ENCODE data around the gene VARS2.
"Not testable (repeated sequence)": the region's sequence is repeated elsewhere in the genome, so short reads cannot be mapped to it uniquely, and the experiment has no call there.

The VARS2 gene

GRCh38 chr6:30900863-30901417, 13.1 kb upstream of the VARS2 start:
- no peak for DNase-seq

GRCh38 chr6:30901436-30901835, 12.6 kb upstream of the VARS2 start:
- no peak for DNase-seq

GRCh38 chr6:30902196-30902595, 11.8 kb upstream of the VARS2 start:
- DNase-seq, result not testable (repeated sequence)

GRCh38 chr6:30902709-30903108, 11.3 kb upstream of the VARS2 start:
- DNase-seq, result no peak

GRCh38 chr6:30903236-30903635, 10.8 kb upstream of the VARS2 start:
- no peak for DNase-seq

- not testable (repeated sequence) for DNase-seq
Measured at GRCh38 chr6:30907290-30907757, 6.7 kb upstream of the VARS2 start.

GRCh38 chr6:30907758-30908591, 6.1 kb upstream of the VARS2 start, which contains the start of gene GTF2H4:
Gene GTF2H4 (plus strand): TSS chr6:30908207.
- DNase-seq, result peak; percentile 99

GRCh38 chr6:30908700-30909099, 5.3 kb upstream of the VARS2 start:
- DNase-seq, result no peak

- not testable (repeated sequence) for DNase-seq
Measured at GRCh38 chr6:30910473-30910872, 3.6 kb upstream of the VARS2 start.

- no peak for DNase-seq
Measured at GRCh38 chr6:30912746-30913520, 1.1 kb upstream of the VARS2 start.

- no peak for DNase-seq
Measured at GRCh38 chr6:30913721-30914075, 340 bp upstream of the VARS2 start.

GRCh38 chr6:30914854-30915590, 984 bp downstream of the VARS2 start:
- DNase-seq, result no peak

GRCh38 chr6:30915591-30915946, 1.5 kb downstream of the VARS2 start:
- peak; percentile 7 for DNase-seq

- no peak for DNase-seq
Measured at GRCh38 chr6:30917041-30917440, 3.0 kb downstream of the VARS2 start.

GRCh38 chr6:30917487-30917886, 3.4 kb downstream of the VARS2 start:
- DNase-seq, result no peak

GRCh38 chr6:30918670-30919069, 4.6 kb downstream of the VARS2 start:
- no peak for DNase-seq

- DNase-seq, result no peak
Measured at GRCh38 chr6:30922447-30922852, 8.4 kb downstream of the VARS2 start.

GRCh38 chr6:30924040-30924627, 10.1 kb downstream of the VARS2 start:
- not testable (repeated sequence) for DNase-seq

GRCh38 chr6:30926644-30927043, 12.6 kb downstream of the VARS2 start:
- DNase-seq, result no peak

- not testable (repeated sequence) for DNase-seq
Measured at GRCh38 chr6:30927080-30927479, 13.0 kb downstream of the VARS2 start.

GRCh38 chr6:30928677-30929076, 14.6 kb downstream of the VARS2 start:
- DNase-seq, result no peak

GRCh38 chr6:30930506-30930905, 16.5 kb downstream of the VARS2 start:
- no peak for DNase-seq

GRCh38 chr6:30931272-30931671, 17.2 kb downstream of the VARS2 start:
- no peak for DNase-seq

Measured in NCI-H510A treated with DMSO at 0.1 percent for 48 hours (cell line).